Panc1 (cell line): Measurements from ENCODE around the gene KIF4B. TPM values are rescaled to one million over a fixed set of nuclear protein-coding genes. Genes with fewer than 3 reads are reported as not detected.

Experiments used
- ATAC-seq: fragments of 200-7000 bp; cut with Tn5 transposase; 2 replicates; pipeline ENCODE4 v1.9.1; 2020; ENCODE audit warnings: mild to moderate bottlenecking, moderate library complexity
- BruUV-seq: library from RNA; stranded (reverse); fragments of 400-500 nt; replicated peaks from 2 replicates; lab custom pipeline; 2021; lab: Mats Ljungman, UMichigan
- CTCF ChIA-PET: fragments of 300-600 bp; sonication (Branson Sonifier 250); formaldehyde crosslinking; loops from one replicate; lab custom pipeline; 2022; ENCODE audit warnings: antibody characterized with exemption; lab: Charles Lee
- POLR2A ChIA-PET: fragments of 300-600 bp; sonication (Branson Sonifier 250); formaldehyde crosslinking; loops from one replicate; lab custom pipeline; 2022; ENCODE audit warnings: antibody characterized with exemption; lab: Charles Lee
- DNase-seq: peaks from one replicate; pipeline ENCODE4 v3.0.0-alpha.2; 2010; ENCODE audit warnings: low read depth, low spot score
- H3K27ac ChIP-seq: 2 replicates; pipeline ENCODE4 v1.5.1; 2011; ENCODE audit warnings: mild to moderate bottlenecking, low read length, inconsistent platforms
- H3K27me3 ChIP-seq: fragments of 200-500 bp; sonication (Bioruptor generic); 2 replicates; pipeline ENCODE4 v1.6.0; 2014; ENCODE audit warnings: low read length, inconsistent platforms; ENCODE audit not compliant: control insufficient read depth, insufficient read depth
- H3K36me3 ChIP-seq: fragments of 200-500 bp; sonication (Bioruptor generic); 2 replicates; pipeline ENCODE4 v1.5.1; 2014; ENCODE audit warnings: inconsistent platforms, mild to moderate bottlenecking, low read length, moderate library complexity; ENCODE audit not compliant: control insufficient read depth, insufficient read depth
- H3K4me1 ChIP-seq: 2 replicates; pipeline ENCODE4 v1.5.1; 2011; ENCODE audit warnings: inconsistent platforms, mild to moderate bottlenecking, low read length, moderate library complexity; ENCODE audit not compliant: control insufficient read depth, insufficient read depth
- H3K4me3 ChIP-seq, 2 experiments: 2 replicates each; pipeline ENCODE4 v1.5.1; 2011 to 2012; ENCODE audit warnings: low read depth in 2 of 2, low read length in 2 of 2, mild to moderate bottlenecking in 2 of 2, inconsistent platforms in 1 of 2, moderate library complexity in 1 of 2
- H3K9me3 ChIP-seq: fragments of 200-500 bp; sonication (Bioruptor generic); 2 replicates; pipeline ENCODE4 v1.5.1; 2014; ENCODE audit warnings: low read depth, mild to moderate bottlenecking, inconsistent platforms, low read length, moderate library complexity; ENCODE audit not compliant: control insufficient read depth, insufficient read depth
- CTCF ChIP-seq: fragments of 450-650 bp; IDR thresholded peaks from 2 replicates; pipeline ENCODE4 v1.5.1; 2017; ENCODE audit warnings: mild to moderate bottlenecking
- POLR2AphosphoS5 ChIP-seq: IDR thresholded peaks from 2 replicates; pipeline ENCODE4 v1.6.1; 2012; ENCODE audit warnings: mild to moderate bottlenecking, low read depth, low read length, moderate library complexity
- REST ChIP-seq, 2 experiments: IDR thresholded peaks; 2 replicates each; pipeline ENCODE4 v1.6.1; 2011 to 2012; ENCODE audit warnings: low read depth in 2 of 2, control low read depth in 1 of 2, low read length in 1 of 2, mild to moderate bottlenecking in 1 of 2, moderate library complexity in 1 of 2; ENCODE audit not compliant: insufficient read depth in 1 of 2
- SIN3A ChIP-seq: IDR thresholded peaks from 2 replicates; pipeline ENCODE4 v1.6.1; 2012; ENCODE audit warnings: low read depth, mild to moderate bottlenecking, low read length, moderate library complexity, borderline replicate concordance; ENCODE audit not compliant: insufficient read depth
- TCF7L2 ChIP-seq: IDR thresholded peaks from 2 replicates; pipeline ENCODE4 v1.6.1; 2011; ENCODE audit warnings: mild to moderate bottlenecking, low read depth, low read length, inconsistent platforms
- in situ Hi-C: cut with HindIII; loops from 2 replicates; pipeline ENCODE4 v1.10.0; 2016; ENCODE audit warnings: low sequenced_read_pairs, low pct_unique_long_range_greater_than_20kb
- intact Hi-C: fragments of 100-400 bp; cut with micrococcal nuclease; formaldehyde crosslinking; loops from one replicate; pipeline ENCODE4 v1.10.0; 2022; ENCODE audit not compliant: unreplicated experiment
- total RNA-seq: library from RNA; stranded (reverse); gene quantifications from one replicate; pipeline ENCODE4 v1.2.1, GENCODE V29; 2021; ENCODE audit not compliant: unreplicated experiment

Gene KIF4B
- total RNA-seq, 1 experiment from 2014 or later, result 0.10 TPM

- ChIA-PET CTCF (no interaction called here), POLR2A (no interaction called here)
- Histone ChIP-seq H3K36me3 (no peaks in the 10 kb centered on the region), H3K9me3 (no peaks in the 10 kb centered on the region), H3K4me1 (no peaks in the 10 kb centered on the region), H3K27me3 (no peaks in the 10 kb centered on the region; the same call in 1 of the 2 replicates), H3K4me3 (no peak overlapping the region), H3K27ac (no peak overlapping the region)
- ATAC-seq (no peak), DNase-seq (no peak)
- no TSS peak for BruUV-seq
- in situ Hi-C loops, result no loop called here
- intact Hi-C loops, result no loop called here
- no peak for TF ChIP-seq REST (IDR thresholded peaks at IDR 0.05; ENCODE audit: insufficient read depth in 1 of 2, low read depth in 2 of 2, low read length in 1 of 2)
- no peak for TF ChIP-seq SIN3A
- TF ChIP-seq TCF7L2, result no peak
- TF ChIP-seq POLR2AphosphoS5, result no peak
- no peak for TF ChIP-seq CTCF
Observed at GRCh38 chr5:155053501-155053900, 39.9 kb downstream of the KIF4B start.

- ATAC-seq (no peak), DNase-seq (no peak)
- in situ Hi-C loops (no loop called here), intact Hi-C loops (no loop called here)
- ChIA-PET POLR2A (no interaction called here), CTCF (interaction anchor here (0.5 kb wide), 1 partner anchor 767 kb away, joined by 4 read pairs; no protein-coding TSS in a partner anchor)
- Histone ChIP-seq H3K27me3 (no peaks in the 10 kb centered on the region; the same call in 1 of the 2 replicates), H3K27ac (no peak overlapping the region), H3K4me1 (no peaks in the 10 kb centered on the region), H3K36me3 (no peaks in the 10 kb centered on the region), H3K4me3 (no peak overlapping the region), H3K9me3 (no peaks in the 10 kb centered on the region)
- TF ChIP-seq CTCF (no peak), POLR2AphosphoS5 (no peak), REST (IDR thresholded peaks at IDR 0.05; ENCODE audit: insufficient read depth in 1 of 2, low read depth in 2 of 2, low read length in 1 of 2) (no peak), SIN3A (no peak), TCF7L2 (no peak)
- no TSS peak for BruUV-seq
Observed at GRCh38 chr5:155056644-155057269, 43.2 kb downstream of the KIF4B start.
